Activated CD8-positive, alpha-beta memory T cell treated with anti-CD3 and anti-CD28 coated beads, Interleukin-2, amount 50 U/mL, for 24 hours (primary cell): ENCODE results near the gene ZNF19.

Source experiments
- DNase-seq: peaks from one replicate; pipeline ENCODE4 v3.0.0-alpha.2; 2020; ENCODE audit errors: extremely low read depth

ZNF19 gene

GRCh38 chr16:71441348-71442050, 47.6 kb downstream of the ZNF19 start:
- no peak for DNase-seq

DNA sequence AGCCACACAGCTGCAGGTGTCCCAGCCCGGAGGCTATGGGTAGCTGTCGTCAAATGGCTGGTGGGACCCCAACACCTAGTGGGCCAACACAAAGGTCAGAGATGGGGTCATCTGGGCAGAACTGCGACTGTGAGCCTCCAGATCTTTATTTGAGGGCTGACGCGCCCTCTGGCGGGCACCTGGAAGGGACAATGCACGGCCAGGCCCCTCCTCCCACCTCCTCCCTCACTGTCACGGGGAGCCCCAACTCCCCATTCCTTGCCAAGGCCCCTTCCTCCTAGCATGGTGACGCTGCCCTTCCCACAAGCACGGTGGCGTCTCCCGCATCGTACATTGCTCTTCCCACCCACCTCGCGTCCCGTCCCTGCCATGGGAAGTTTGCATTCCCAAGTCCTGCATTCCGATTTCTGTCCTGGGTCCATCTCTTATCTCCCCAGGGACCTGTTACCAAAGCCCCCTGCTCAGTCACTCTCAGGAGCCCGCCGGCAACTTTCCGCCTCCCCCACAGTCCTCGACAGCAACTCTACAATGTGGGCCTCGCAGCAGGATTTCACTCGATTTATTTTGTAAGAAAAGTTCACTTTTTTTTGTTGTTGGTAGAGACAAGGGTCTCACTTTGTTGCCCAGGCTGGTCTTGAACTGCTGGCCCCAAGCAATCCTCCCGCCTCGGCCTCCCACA, 48.3 kb downstream of the ZNF19 start:
- DNase-seq, result no peak

DNA sequence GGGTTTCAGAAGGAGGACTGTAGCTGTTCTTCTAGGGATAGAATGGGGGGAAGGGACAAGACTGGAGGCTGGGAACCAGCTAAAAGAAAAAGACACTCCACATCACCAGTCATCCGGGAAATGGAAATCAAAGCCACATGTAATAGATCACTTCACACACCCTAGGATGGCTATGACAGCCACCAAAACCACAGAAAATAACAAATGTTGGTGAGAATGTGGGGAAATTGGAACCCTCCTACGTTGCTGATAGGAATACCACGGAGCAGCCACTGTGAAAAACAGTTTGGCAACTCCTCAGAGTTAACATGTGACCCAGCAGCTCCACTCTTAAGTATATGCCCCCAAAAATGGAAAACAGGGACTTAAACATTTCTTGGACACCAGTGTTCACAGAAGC, 49.6 kb downstream of the ZNF19 start:
- no peak for DNase-seq

- DNase-seq, result no peak
Measured at GRCh38 chr16:71436473-71436872, 52.7 kb downstream of the ZNF19 start.

DNA sequence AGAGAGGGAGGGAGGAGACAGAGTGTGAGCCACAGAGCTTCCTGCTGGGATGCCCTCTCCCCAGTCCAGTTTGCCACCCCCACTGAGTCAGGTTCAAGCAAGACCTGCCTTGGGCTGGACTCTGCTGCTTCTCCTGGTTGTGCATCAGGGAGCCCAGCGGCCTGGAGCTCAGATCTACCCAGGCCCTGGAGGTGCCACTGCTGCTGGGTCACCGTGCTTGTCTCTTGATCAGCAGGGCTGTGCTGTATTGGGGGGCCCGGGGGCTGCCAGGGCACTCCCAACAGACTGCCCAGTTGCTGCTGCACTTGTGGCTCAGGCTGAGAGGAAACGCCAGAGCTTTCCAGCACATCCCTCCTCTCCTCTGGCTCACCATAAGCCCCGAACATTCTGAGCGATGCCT, 56.2 kb downstream of the ZNF19 start:
- DNase-seq, result no peak

- DNase-seq, result no peak
Measured at GRCh38 chr16:71431991-71432390, 57.1 kb downstream of the ZNF19 start.

GRCh38 chr16:71431176-71431575, 57.9 kb downstream of the ZNF19 start:
- DNase-seq, result no peak

- DNase-seq, result no peak
Measured at GRCh38 chr16:71430744-71431143, 58.4 kb downstream of the ZNF19 start.

GRCh38 chr16:71429581-71429980, 59.5 kb downstream of the ZNF19 start:
- no peak for DNase-seq

DNA sequence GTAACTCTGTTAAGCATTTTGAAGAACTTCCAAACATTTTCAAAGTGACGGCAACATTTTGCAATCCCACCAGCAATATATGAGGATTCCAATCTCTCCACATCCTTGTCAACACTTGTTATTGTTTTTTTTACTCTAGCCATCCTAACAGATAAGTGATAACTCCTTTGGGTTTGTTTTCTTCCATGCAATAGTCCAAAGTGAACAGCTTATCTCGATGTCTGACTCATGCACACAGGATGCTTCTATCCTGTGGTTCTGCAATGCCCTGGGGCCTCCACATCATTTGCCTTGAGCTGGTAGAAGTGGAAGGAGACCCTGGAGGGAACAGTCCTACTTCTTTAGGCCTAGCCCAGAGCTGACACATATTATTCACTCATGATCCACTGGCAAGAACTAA, 60.2 kb downstream of the ZNF19 start:
- DNase-seq, result no peak

- DNase-seq, result no peak
Measured at GRCh38 chr16:71428385-71428784, 60.7 kb downstream of the ZNF19 start.

- DNase-seq, result no peak
Measured at GRCh38 chr16:71426880-71427615, 62.1 kb downstream of the ZNF19 start.

GRCh38 chr16:71426069-71426879, 62.9 kb downstream of the ZNF19 start:
- DNase-seq, result no peak

DNA sequence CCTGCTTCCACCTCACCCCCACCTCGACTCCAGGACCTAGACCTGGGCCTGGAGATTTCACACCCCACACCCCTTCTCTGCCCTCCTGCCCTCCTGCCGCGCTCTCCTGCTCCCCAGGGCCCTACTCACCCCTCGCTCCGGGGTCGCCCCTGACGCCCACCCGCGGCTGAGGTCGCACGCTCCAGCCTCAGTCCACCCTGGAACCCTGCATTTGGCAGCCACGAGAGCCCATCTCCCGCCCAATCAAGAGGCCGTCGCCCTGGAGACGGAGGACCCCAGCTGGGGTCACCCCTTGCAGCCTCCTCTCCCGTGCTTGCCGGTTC, 63.4 kb downstream of the ZNF19 start:
- no peak for DNase-seq

GRCh38 chr16:71424626-71425025, 64.5 kb downstream of the ZNF19 start:
- DNase-seq, result no peak

GRCh38 chr16:71423865-71424264, 65.3 kb downstream of the ZNF19 start:
- no peak for DNase-seq
